VCaP (cell line): ENCODE data around the gene DLG2.

ENCODE experiments used
- H3K27ac ChIP-seq: fragments of 450-650 bp; 2 replicates; pipeline ENCODE4 v1.5.1; 2017
- TF ChIP-seq, protein P1 (sequence below): fragments of 450-650 bp; conservative IDR thresholded peaks from 2 replicates; pipeline ENCODE4 v1.5.1; 2017; ENCODE audit warnings: mild to moderate bottlenecking, moderate library complexity

Gene DLG2

DNA sequence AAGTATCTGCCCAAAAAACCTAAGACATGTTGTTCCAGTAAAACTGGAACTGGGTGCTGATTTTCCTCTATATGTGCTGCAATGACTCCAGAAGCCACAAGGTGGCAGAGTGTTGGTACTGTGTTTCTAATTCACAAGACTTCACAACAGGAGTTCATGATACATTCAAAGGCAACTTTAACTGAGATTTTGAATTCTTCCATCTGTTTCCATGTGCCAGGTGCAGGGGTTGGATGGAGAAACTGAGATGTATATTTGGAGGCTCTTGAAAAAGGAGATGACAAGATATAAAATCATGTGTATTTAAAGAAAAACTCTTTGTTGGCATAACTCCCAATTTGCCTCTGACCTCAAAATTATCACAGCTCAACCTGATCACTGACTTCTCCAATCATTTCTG, 1242.4 kb downstream of the DLG2 start:
- no peak overlapping the region for H3K27ac ChIP-seq
- TF ChIP-seq, protein P1, sequence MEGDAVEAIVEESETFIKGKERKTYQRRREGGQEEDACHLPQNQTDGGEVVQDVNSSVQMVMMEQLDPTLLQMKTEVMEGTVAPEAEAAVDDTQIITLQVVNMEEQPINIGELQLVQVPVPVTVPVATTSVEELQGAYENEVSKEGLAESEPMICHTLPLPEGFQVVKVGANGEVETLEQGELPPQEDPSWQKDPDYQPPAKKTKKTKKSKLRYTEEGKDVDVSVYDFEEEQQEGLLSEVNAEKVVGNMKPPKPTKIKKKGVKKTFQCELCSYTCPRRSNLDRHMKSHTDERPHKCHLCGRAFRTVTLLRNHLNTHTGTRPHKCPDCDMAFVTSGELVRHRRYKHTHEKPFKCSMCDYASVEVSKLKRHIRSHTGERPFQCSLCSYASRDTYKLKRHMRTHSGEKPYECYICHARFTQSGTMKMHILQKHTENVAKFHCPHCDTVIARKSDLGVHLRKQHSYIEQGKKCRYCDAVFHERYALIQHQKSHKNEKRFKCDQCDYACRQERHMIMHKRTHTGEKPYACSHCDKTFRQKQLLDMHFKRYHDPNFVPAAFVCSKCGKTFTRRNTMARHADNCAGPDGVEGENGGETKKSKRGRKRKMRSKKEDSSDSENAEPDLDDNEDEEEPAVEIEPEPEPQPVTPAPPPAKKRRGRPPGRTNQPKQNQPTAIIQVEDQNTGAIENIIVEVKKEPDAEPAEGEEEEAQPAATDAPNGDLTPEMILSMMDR: peak; percentile 93

DNA sequence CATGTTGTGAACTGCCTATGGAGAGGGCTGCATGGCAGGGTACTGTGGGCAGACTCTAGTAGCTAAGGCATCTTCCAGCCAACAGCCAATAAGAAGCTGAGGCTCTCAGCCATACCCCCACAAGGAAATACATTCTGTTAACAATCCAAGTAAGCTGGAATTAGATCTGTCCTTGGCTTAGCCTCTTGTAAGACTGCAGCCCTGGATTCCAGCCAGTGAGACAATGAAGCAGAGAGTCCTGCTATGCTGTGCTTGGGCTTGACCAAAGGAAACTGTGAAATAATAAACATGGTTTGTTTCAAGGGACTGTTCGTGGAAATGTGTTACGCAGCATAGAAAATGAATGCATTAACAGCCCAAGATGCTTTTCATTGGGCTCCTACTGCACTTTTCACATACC, 1243.6 kb downstream of the DLG2 start:
- TF ChIP-seq, protein P1: no peak
- H3K27ac ChIP-seq: no peak overlapping the region

GRCh38 chr11:84381666-84382065, 1245.5 kb downstream of the DLG2 start:
- H3K27ac ChIP-seq: no peak overlapping the region
- TF ChIP-seq, protein P1: no peak

DNA sequence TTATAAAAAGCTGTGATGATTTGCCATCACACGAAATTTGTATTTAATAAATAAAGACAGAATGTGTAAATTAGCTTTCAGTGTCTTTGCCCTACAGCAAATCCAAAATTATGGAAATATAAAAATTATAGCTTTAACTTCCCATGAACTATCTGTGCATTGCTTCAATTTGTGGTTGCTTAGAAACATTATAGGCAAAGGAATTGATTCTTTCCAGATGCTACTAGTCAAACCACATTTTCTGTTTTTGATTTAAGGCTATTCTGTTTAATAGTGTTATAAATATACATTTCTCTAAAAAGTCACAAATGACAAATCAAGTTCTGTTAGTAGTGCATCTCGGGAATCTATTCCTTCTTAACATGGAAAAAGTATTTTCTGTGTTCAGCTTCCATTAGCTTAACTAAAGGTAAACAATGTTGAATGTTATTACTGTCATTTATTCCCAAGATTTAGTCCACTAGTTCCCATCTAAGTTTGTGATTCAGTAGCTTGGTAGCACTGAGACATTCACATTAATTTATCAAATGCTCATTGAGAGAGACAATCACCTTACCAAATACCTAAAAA, 1254.7 kb downstream of the DLG2 start:
- TF ChIP-seq, protein P1: no peak
- H3K27ac ChIP-seq: no peak overlapping the region

- no peak overlapping the region for H3K27ac ChIP-seq
- TF ChIP-seq, protein P1: no peak
These were observed 1269.1 kb downstream of the DLG2 start for GRCh38 chr11:84358034-84358433.

DNA sequence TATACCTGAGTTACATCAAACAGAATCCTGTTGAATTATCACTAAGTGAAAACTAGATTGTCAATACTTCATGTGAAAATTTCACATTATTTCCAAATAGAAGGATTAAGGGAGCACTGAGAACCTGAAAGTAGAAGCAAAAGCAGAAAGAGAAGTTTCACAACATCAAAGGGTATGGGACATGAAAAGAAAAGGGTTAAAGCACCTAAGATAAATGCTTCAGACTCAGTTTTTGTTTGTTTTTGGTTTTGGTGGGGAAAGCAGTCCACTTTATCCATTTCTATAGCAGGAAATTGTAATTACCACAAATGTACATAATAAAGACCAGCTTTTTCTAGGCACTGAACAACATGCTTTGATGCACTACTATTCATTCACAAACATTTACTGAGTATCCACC, 1271.2 kb downstream of the DLG2 start:
- TF ChIP-seq, protein P1: no peak
- H3K27ac ChIP-seq: no peak overlapping the region; the same call in 1 of the 2 replicates

- no peak overlapping the region for H3K27ac ChIP-seq
- TF ChIP-seq, protein P1: no peak
These were observed 1281.5 kb downstream of the DLG2 start for GRCh38 chr11:84345597-84345996.

DNA sequence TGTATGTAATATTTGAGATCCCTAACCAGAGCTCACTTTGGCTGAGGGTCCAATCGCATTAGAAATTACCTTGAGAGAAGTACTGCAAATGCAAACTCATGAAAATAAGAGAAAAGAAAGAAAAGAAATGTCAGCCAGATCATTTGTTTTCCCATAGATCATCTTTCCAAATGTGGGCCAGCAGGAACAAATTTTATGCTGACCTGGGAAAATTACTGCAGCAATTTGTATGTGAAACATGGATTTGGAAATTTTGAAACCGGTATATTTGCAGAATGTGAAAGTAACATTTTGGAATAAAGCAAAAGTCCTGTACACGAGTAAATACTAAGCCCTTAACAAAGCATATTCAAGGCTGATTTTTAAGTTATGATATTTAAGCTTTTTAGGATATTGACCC, 1282.1 kb downstream of the DLG2 start:
- H3K27ac ChIP-seq: no peak overlapping the region

More for the DNA sequence above, 1282.1 kb downstream of the DLG2 start:
- TF ChIP-seq, protein P1: no peak
